ENCODE measurements around the gene MYF6.

The MYF6 gene

DNA sequence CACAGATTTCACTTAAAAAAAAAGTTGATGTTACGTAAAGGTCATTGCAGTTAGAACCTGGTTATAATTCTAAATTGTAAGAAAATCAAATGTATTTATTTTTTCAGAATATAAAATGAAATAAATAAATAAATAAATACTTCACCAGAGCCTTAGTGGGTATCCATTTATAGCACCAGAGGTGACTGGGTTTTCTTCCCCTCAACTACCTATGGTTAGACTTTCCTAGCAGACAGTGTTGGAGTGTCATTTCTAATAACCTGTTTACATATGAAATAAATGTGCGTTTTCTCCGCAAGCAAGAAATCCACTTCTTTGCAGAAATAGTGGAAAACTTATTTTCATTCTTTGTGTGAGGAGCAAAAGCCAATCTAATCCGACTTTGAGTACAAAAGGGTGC lies 6.0 kb downstream of the MYF6 start:
- no peaks in the 10 kb centered on the region for H3K9me3 Mint-ChIP-seq
- peaks cover 55% of the 10 kb centered on the region for H3K27me3 Mint-ChIP-seq
- H3K4me3 Mint-ChIP-seq: no peak overlapping the region
- H3K27ac Mint-ChIP-seq: no peak overlapping the region
- no peaks in the 10 kb centered on the region for H3K36me3 Mint-ChIP-seq (ENCODE audit: low read depth)
- DNase-seq (no peak), ATAC-seq (no peak)
- H3K4me1 Mint-ChIP-seq: no peaks in the 10 kb centered on the region

- H3K27ac Mint-ChIP-seq: no peak overlapping the region
- H3K36me3 Mint-ChIP-seq (ENCODE audit: low read depth): no peaks in the 10 kb centered on the region
- peaks cover 48% of the 10 kb centered on the region for H3K27me3 Mint-ChIP-seq
- DNase-seq (no peak), ATAC-seq (no peak)
- H3K4me3 Mint-ChIP-seq: no peak overlapping the region
- no peaks in the 10 kb centered on the region for H3K4me1 Mint-ChIP-seq
- no peaks in the 10 kb centered on the region for H3K9me3 Mint-ChIP-seq
These were observed 6.6 kb downstream of the MYF6 start for GRCh38 chr12:80714055-80714454.

GRCh38 chr12:80714846-80715245 lies 7.4 kb downstream of the MYF6 start:
- no peaks in the 10 kb centered on the region for H3K36me3 Mint-ChIP-seq (ENCODE audit: low read depth)
- H3K27ac Mint-ChIP-seq: no peak overlapping the region
- DNase-seq (no peak), ATAC-seq (no peak)
- no peak overlapping the region for H3K4me3 Mint-ChIP-seq
- H3K9me3 Mint-ChIP-seq: no peaks in the 10 kb centered on the region
- H3K4me1 Mint-ChIP-seq: no peaks in the 10 kb centered on the region
- H3K27me3 Mint-ChIP-seq: peaks cover 40% of the 10 kb centered on the region

- Mint-ChIP-seq H3K4me1 (no peaks in the 10 kb centered on the region), H3K36me3 (ENCODE audit: low read depth) (no peaks in the 10 kb centered on the region), H3K4me3 (no peak overlapping the region), H3K27ac (no peak overlapping the region), H3K9me3 (no peaks in the 10 kb centered on the region), H3K27me3 (peaks cover 32% of the 10 kb centered on the region)
- ATAC-seq: no peak
- DNase-seq: no peak
These were observed 8.3 kb downstream of the MYF6 start for GRCh38 chr12:80715713-80716249.

GRCh38 chr12:80716696-80717469 lies 9.4 kb downstream of the MYF6 start, which contains the start of gene MYF5:
MYF5 (plus strand) TSS chr12:80716912; CDS start chr12:80717064, 152 bp downstream.
- Mint-ChIP-seq H3K9me3 (no peaks in the 10 kb centered on the region), H3K27me3 (peaks cover 30% of the 10 kb centered on the region), H3K27ac (no peak within 1 kb of the TSS), H3K4me1 (no peaks in the 10 kb centered on the region), H3K4me3 (no peak within 1 kb of the TSS), H3K36me3 (ENCODE audit: low read depth) (no peaks in the 10 kb centered on the region)
- ATAC-seq (no peak), DNase-seq (no peak)

GRCh38 chr12:80717856-80718255 lies 10.4 kb downstream of the MYF6 start:
- no peaks in the 10 kb centered on the region for H3K9me3 Mint-ChIP-seq
- no peak overlapping the region for H3K27ac Mint-ChIP-seq
- H3K36me3 Mint-ChIP-seq (ENCODE audit: low read depth): no peaks in the 10 kb centered on the region
- DNase-seq: no peak
- ATAC-seq: no peak
- H3K27me3 Mint-ChIP-seq: peaks cover 28% of the 10 kb centered on the region
- H3K4me1 Mint-ChIP-seq: no peaks in the 10 kb centered on the region
- no peak overlapping the region for H3K4me3 Mint-ChIP-seq

DNA sequence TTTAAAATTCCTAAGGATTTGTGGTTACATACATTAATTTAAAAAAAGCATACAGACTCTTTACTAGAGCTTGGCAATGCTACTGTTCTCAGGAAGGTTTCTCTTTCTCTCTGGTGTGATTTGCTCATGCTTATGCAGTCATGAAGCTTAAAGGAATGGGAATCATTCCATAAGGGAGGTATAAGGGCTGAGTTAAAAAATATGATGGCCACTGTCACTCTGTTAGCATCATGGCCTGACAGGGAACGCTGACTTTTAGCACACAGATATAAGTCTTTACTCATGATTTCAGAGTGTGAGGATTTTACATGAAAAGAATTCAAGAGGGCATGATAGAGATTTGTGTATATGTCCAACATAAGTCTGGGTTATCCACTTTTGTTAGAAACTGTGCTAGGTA lies 13.1 kb downstream of the MYF6 start:
- DNase-seq: no peak

DNA sequence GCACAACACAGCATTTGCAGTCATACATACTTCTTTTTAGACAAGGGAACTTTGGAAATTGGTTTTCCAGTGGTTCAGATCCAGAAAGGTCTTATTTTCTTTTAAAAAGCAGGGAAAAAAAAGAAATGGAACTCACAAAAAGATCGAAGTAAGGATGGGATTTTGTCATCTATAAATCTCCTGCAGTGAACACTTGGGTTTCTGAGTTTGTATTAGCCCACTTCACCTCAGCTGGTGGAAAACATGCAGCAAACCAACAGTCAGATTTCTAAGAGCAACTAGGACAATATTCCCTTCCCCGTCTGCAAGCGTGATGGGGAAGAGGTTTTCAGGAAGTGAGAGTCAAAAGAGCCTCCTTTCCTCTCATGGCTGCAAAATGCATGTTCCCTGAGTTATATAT lies 13.9 kb downstream of the MYF6 start:
- Mint-ChIP-seq H3K4me3 (no peak overlapping the region), H3K27ac (no peak overlapping the region), H3K27me3 (peaks cover 7% of the 10 kb centered on the region), H3K9me3 (no peaks in the 10 kb centered on the region), H3K4me1 (no peaks in the 10 kb centered on the region), H3K36me3 (ENCODE audit: low read depth) (no peaks in the 10 kb centered on the region)
- DNase-seq (no peak), ATAC-seq (no peak)

More for the DNA sequence above, 13.1 kb downstream of the MYF6 start:
- Mint-ChIP-seq H3K27ac (no peak overlapping the region), H3K27me3 (peaks cover 15% of the 10 kb centered on the region), H3K36me3 (ENCODE audit: low read depth) (no peaks in the 10 kb centered on the region), H3K4me3 (no peak overlapping the region), H3K9me3 (no peaks in the 10 kb centered on the region), H3K4me1 (no peaks in the 10 kb centered on the region)
- ATAC-seq: no peak

- DNase-seq (no peak), ATAC-seq (no peak)
- H3K27me3 Mint-ChIP-seq: no peaks in the 10 kb centered on the region
- no peaks in the 10 kb centered on the region for H3K4me1 Mint-ChIP-seq
- no peak overlapping the region for H3K4me3 Mint-ChIP-seq
- H3K9me3 Mint-ChIP-seq: no peaks in the 10 kb centered on the region
- no peaks in the 10 kb centered on the region for H3K36me3 Mint-ChIP-seq (ENCODE audit: low read depth)
- H3K27ac Mint-ChIP-seq: no peak overlapping the region
These were observed 38.5 kb downstream of the MYF6 start for GRCh38 chr12:80745851-80746505.

- H3K9me3 Mint-ChIP-seq: no peaks in the 10 kb centered on the region
- H3K27me3 Mint-ChIP-seq: no peaks in the 10 kb centered on the region
- H3K27ac Mint-ChIP-seq: no peak overlapping the region
- H3K36me3 Mint-ChIP-seq (ENCODE audit: low read depth): no peaks in the 10 kb centered on the region
- H3K4me3 Mint-ChIP-seq: no peak overlapping the region
- no peaks in the 10 kb centered on the region for H3K4me1 Mint-ChIP-seq
- DNase-seq (no peak), ATAC-seq (no peak)
These were observed 40.4 kb downstream of the MYF6 start for GRCh38 chr12:80747800-80748199.

DNA sequence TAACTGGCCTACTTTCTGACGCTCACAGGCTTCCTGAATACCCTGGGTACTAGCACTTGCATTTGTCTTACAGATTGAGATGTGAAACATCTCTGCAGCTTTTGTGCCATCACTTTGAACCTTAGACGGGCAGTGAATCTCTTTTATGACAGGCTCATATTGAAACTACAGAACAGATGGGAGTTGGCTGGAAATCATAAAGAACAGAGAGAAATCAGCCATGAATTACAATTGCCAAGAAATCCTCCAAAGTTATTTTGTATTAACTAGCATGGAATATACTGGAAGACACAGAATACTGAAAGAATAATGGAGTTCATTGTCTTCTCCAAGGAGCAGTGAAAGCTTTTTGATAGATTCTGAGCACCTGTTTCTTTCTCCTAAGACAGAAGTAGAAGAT lies 42.0 kb downstream of the MYF6 start:
- no peaks in the 10 kb centered on the region for H3K36me3 Mint-ChIP-seq (ENCODE audit: low read depth)

DNA sequence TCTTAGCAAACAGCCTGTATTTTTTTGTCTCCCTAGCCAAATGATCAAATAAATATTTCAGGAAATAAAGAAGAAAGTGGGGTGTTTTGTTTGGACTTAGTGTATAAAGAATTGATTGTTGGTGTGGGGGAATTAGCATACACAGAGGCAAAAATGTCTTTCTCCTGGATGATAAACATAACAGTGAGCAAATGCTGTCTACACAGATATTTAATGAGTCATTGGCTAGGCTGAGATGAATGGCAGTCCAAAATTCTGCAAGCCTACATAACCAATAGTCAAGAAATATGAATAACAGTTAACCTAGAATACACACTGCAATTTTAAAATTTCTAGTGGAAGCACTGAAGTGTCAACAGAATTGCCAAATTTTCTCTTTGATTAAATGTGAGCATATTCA lies 45.0 kb downstream of the MYF6 start:
- Mint-ChIP-seq H3K27ac (no peak overlapping the region), H3K4me3 (no peak overlapping the region), H3K9me3 (peaks cover 8% of the 10 kb centered on the region), H3K36me3 (ENCODE audit: low read depth) (no peaks in the 10 kb centered on the region), H3K4me1 (no peaks in the 10 kb centered on the region), H3K27me3 (no peaks in the 10 kb centered on the region)
- DNase-seq: no peak
- ATAC-seq: no peak

More for the DNA sequence above, 42.0 kb downstream of the MYF6 start:
- H3K4me1 Mint-ChIP-seq: no peaks in the 10 kb centered on the region
- H3K27ac Mint-ChIP-seq: no peak overlapping the region
- H3K9me3 Mint-ChIP-seq: peaks cover 4% of the 10 kb centered on the region
- DNase-seq (no peak), ATAC-seq (no peak)
- no peak overlapping the region for H3K4me3 Mint-ChIP-seq
- no peaks in the 10 kb centered on the region for H3K27me3 Mint-ChIP-seq

- peaks cover 8% of the 10 kb centered on the region for H3K9me3 Mint-ChIP-seq
- H3K4me3 Mint-ChIP-seq: no peak overlapping the region
- no peak overlapping the region for H3K27ac Mint-ChIP-seq
- no peaks in the 10 kb centered on the region for H3K4me1 Mint-ChIP-seq
- no peaks in the 10 kb centered on the region for H3K27me3 Mint-ChIP-seq
- no peak for ATAC-seq
- no peak for DNase-seq
- no peaks in the 10 kb centered on the region for H3K36me3 Mint-ChIP-seq (ENCODE audit: low read depth)
These were observed 46.8 kb downstream of the MYF6 start for GRCh38 chr12:80754274-80754673.

- no peaks in the 10 kb centered on the region for H3K36me3 Mint-ChIP-seq (ENCODE audit: low read depth)
- no peak overlapping the region for H3K27ac Mint-ChIP-seq
- H3K27me3 Mint-ChIP-seq: no peaks in the 10 kb centered on the region
- ATAC-seq (no peak), DNase-seq (no peak)
- H3K4me1 Mint-ChIP-seq: no peaks in the 10 kb centered on the region
- peaks cover 8% of the 10 kb centered on the region for H3K9me3 Mint-ChIP-seq
- H3K4me3 Mint-ChIP-seq: no peak overlapping the region
These were observed 49.4 kb downstream of the MYF6 start for GRCh38 chr12:80756875-80757274.

Data from activated naive CD8-positive, alpha-beta T cell treated with anti-CD3 and anti-CD28 coated beads, Interleukin-2, amount 50 U/mL, for 24 hours (primary cell).